ENCODE results near the gene VWDE. TPM values are rescaled to one million over a fixed set of nuclear protein-coding genes. Genes with fewer than 3 reads are reported as not detected.

Gene VWDE
- total and polyA plus RNA-seq, 4 donors = 0.21 to 0.55 TPM; not detected in 2

GRCh38 chr7:12315049-12315448 is 88.6 kb downstream of the VWDE start:
- peaks cover 3% of the 10 kb centered on the region for H3K9me3 ChIP-seq (ENCODE audit: control insufficient read depth, low read length)
- H3K4me3 ChIP-seq (ENCODE audit: low read length in 2 of 2) = no peak overlapping the region
- ATAC-seq (ENCODE audit: low FRiP score) = no peak
- no peak overlapping the region for H3K27ac ChIP-seq (ENCODE audit: low read depth in 1 of 2, low read length in 2 of 2)
- no peaks in the 10 kb centered on the region for H3K36me3 ChIP-seq (ENCODE audit: control insufficient read depth in 1 of 2, insufficient read depth in 2 of 2, low read length in 1 of 2)
- no peak for DNase-seq
- no peaks in the 10 kb centered on the region for H3K27me3 ChIP-seq (ENCODE audit: control insufficient read depth in 1 of 2, insufficient read depth in 2 of 2, low read length in 1 of 2)
- intact Hi-C loops (cut with DNase I) = loop anchor here in 1 of 2 donors (10.0 kb wide), 1 partner anchor 220 kb away; no protein-coding TSS in a partner anchor
- H3K4me1 ChIP-seq (ENCODE audit: control insufficient read depth in 1 of 2, insufficient read depth in 2 of 2, low read length in 2 of 2) = no peaks in the 10 kb centered on the region

- Histone ChIP-seq H3K9me3 (ENCODE audit: control insufficient read depth, low read length) (peaks cover 3% of the 10 kb centered on the region), H3K27me3 (ENCODE audit: control insufficient read depth in 1 of 2, insufficient read depth in 2 of 2, low read length in 1 of 2) (no peaks in the 10 kb centered on the region), H3K4me3 (ENCODE audit: low read length in 2 of 2) (no peak overlapping the region), H3K27ac (ENCODE audit: low read depth in 1 of 2, low read length in 2 of 2) (no peak overlapping the region), H3K4me1 (ENCODE audit: control insufficient read depth in 1 of 2, insufficient read depth in 2 of 2, low read length in 2 of 2) (no peaks in the 10 kb centered on the region), H3K36me3 (ENCODE audit: control insufficient read depth in 1 of 2, insufficient read depth in 2 of 2, low read length in 1 of 2) (no peaks in the 10 kb centered on the region)
- intact Hi-C loops (cut with DNase I) = loop anchor here in 1 of 2 donors (10.0 kb wide), 1 partner anchor 219 kb away; no protein-coding TSS in a partner anchor
- ATAC-seq (ENCODE audit: low FRiP score) (no peak), DNase-seq (no peak)
These were observed 89.5 kb downstream of the VWDE start for GRCh38 chr7:12314199-12314598.

- Histone ChIP-seq H3K4me3 (ENCODE audit: low read length in 2 of 2) (no peak overlapping the region), H3K9me3 (ENCODE audit: control insufficient read depth, low read length) (peaks cover 1% of the 10 kb centered on the region), H3K4me1 (ENCODE audit: control insufficient read depth in 1 of 2, insufficient read depth in 2 of 2, low read length in 2 of 2) (no peaks in the 10 kb centered on the region), H3K27me3 (ENCODE audit: control insufficient read depth in 1 of 2, insufficient read depth in 2 of 2, low read length in 1 of 2) (peaks cover 0 to 1% of the 10 kb centered on the region in 2 donors), H3K27ac (ENCODE audit: low read depth in 1 of 2, low read length in 2 of 2) (no peak overlapping the region), H3K36me3 (ENCODE audit: control insufficient read depth in 1 of 2, insufficient read depth in 2 of 2, low read length in 1 of 2) (no peaks in the 10 kb centered on the region)
- intact Hi-C loops (cut with DNase I) = no loop called here
- DNase-seq (no peak), ATAC-seq (ENCODE audit: low FRiP score) (no peak)
These were observed 98.2 kb downstream of the VWDE start for GRCh38 chr7:12305502-12305901.

- 25 to 26% methylated on average over 4 of the region's 4 CpGs for WGBS, 2 donors
- ATAC-seq (ENCODE audit: low FRiP score) = no peak
- H3K9me3 ChIP-seq (ENCODE audit: control insufficient read depth, low read length) = peaks cover 1% of the 10 kb centered on the region
These were observed 100.2 kb downstream of the VWDE start for GRCh38 chr7:12303495-12303894.

GRCh38 chr7:12303062-12303461 is 100.6 kb downstream of the VWDE start:
- H3K27me3 ChIP-seq (ENCODE audit: control insufficient read depth in 1 of 2, insufficient read depth in 2 of 2, low read length in 1 of 2) = peaks cover 0 to 1% of the 10 kb centered on the region in 2 donors
- peaks cover 1% of the 10 kb centered on the region for H3K9me3 ChIP-seq (ENCODE audit: control insufficient read depth, low read length)
- H3K4me1 ChIP-seq (ENCODE audit: control insufficient read depth in 1 of 2, insufficient read depth in 2 of 2, low read length in 2 of 2) = no peaks in the 10 kb centered on the region
- ATAC-seq (ENCODE audit: low FRiP score) (no peak), DNase-seq (no peak)
- WGBS, 2 donors = 49 to 52% methylated on average over 2 of the region's 2 CpGs
- intact Hi-C loops (cut with DNase I) = no loop called here
- H3K4me3 ChIP-seq (ENCODE audit: low read length in 2 of 2) = no peak overlapping the region
- H3K27ac ChIP-seq (ENCODE audit: low read depth in 1 of 2, low read length in 2 of 2) = no peak overlapping the region
- H3K36me3 ChIP-seq (ENCODE audit: control insufficient read depth in 1 of 2, insufficient read depth in 2 of 2, low read length in 1 of 2) = no peaks in the 10 kb centered on the region

More at GRCh38 chr7:12303495-12303894, 100.2 kb downstream of the VWDE start:
- peaks cover 0 to 1% of the 10 kb centered on the region in 2 donors for H3K27me3 ChIP-seq (ENCODE audit: control insufficient read depth in 1 of 2, insufficient read depth in 2 of 2, low read length in 1 of 2)
- intact Hi-C loops (cut with DNase I) = no loop called here
- no peak for DNase-seq
- H3K4me3 ChIP-seq (ENCODE audit: low read length in 2 of 2) = no peak overlapping the region
- no peaks in the 10 kb centered on the region for H3K36me3 ChIP-seq (ENCODE audit: control insufficient read depth in 1 of 2, insufficient read depth in 2 of 2, low read length in 1 of 2)
- H3K27ac ChIP-seq (ENCODE audit: low read depth in 1 of 2, low read length in 2 of 2) = no peak overlapping the region
- H3K4me1 ChIP-seq (ENCODE audit: control insufficient read depth in 1 of 2, insufficient read depth in 2 of 2, low read length in 2 of 2) = no peaks in the 10 kb centered on the region

GRCh38 chr7:12300415-12300814 is 103.2 kb downstream of the VWDE start:
- no peaks in the 10 kb centered on the region for H3K36me3 ChIP-seq (ENCODE audit: control insufficient read depth in 1 of 2, insufficient read depth in 2 of 2, low read length in 1 of 2)
- 83 to 92% methylated on average over 4 of the region's 4 CpGs for WGBS, 2 donors

GRCh38 chr7:12299367-12299766 is 104.3 kb downstream of the VWDE start:
- H3K27me3 ChIP-seq (ENCODE audit: control insufficient read depth in 1 of 2, insufficient read depth in 2 of 2, low read length in 1 of 2) = peaks cover 0 to 1% of the 10 kb centered on the region in 2 donors
- H3K4me1 ChIP-seq (ENCODE audit: control insufficient read depth in 1 of 2, insufficient read depth in 2 of 2, low read length in 2 of 2) = no peaks in the 10 kb centered on the region
- H3K9me3 ChIP-seq (ENCODE audit: control insufficient read depth, low read length) = peaks cover 4% of the 10 kb centered on the region
- DNase-seq (no peak), ATAC-seq (ENCODE audit: low FRiP score) (no peak)
- WGBS, 2 donors = 76 to 78% methylated on average over 3 of the region's 3 CpGs
- no peak overlapping the region for H3K27ac ChIP-seq (ENCODE audit: low read depth in 1 of 2, low read length in 2 of 2)
- intact Hi-C loops (cut with DNase I) = no loop called here
- no peaks in the 10 kb centered on the region for H3K36me3 ChIP-seq (ENCODE audit: control insufficient read depth in 1 of 2, insufficient read depth in 2 of 2, low read length in 1 of 2)
- no peak overlapping the region for H3K4me3 ChIP-seq (ENCODE audit: low read length in 2 of 2)

More at GRCh38 chr7:12300415-12300814, 103.2 kb downstream of the VWDE start:
- DNase-seq (no peak), ATAC-seq (ENCODE audit: low FRiP score) (no peak)
- intact Hi-C loops (cut with DNase I) = no loop called here
- Histone ChIP-seq H3K9me3 (ENCODE audit: control insufficient read depth, low read length) (peaks cover 4% of the 10 kb centered on the region), H3K4me1 (ENCODE audit: control insufficient read depth in 1 of 2, insufficient read depth in 2 of 2, low read length in 2 of 2) (no peaks in the 10 kb centered on the region), H3K4me3 (ENCODE audit: low read length in 2 of 2) (no peak overlapping the region), H3K27ac (ENCODE audit: low read depth in 1 of 2, low read length in 2 of 2) (no peak overlapping the region), H3K27me3 (ENCODE audit: control insufficient read depth in 1 of 2, insufficient read depth in 2 of 2, low read length in 1 of 2) (peaks cover 0 to 1% of the 10 kb centered on the region in 2 donors)

- Histone ChIP-seq H3K9me3 (ENCODE audit: control insufficient read depth, low read length) (peaks cover 4% of the 10 kb centered on the region), H3K4me3 (ENCODE audit: low read length in 2 of 2) (no peak overlapping the region), H3K36me3 (ENCODE audit: control insufficient read depth in 1 of 2, insufficient read depth in 2 of 2, low read length in 1 of 2) (no peaks in the 10 kb centered on the region), H3K27me3 (ENCODE audit: control insufficient read depth in 1 of 2, insufficient read depth in 2 of 2, low read length in 1 of 2) (peaks cover 0 to 1% of the 10 kb centered on the region in 2 donors), H3K4me1 (ENCODE audit: control insufficient read depth in 1 of 2, insufficient read depth in 2 of 2, low read length in 2 of 2) (no peaks in the 10 kb centered on the region), H3K27ac (ENCODE audit: low read depth in 1 of 2, low read length in 2 of 2) (no peak overlapping the region)
- WGBS, 2 donors = 66 to 74% methylated on average over 3 of the region's 3 CpGs
- intact Hi-C loops (cut with DNase I) = no loop called here
- DNase-seq (no peak), ATAC-seq (ENCODE audit: low FRiP score) (no peak)
These were observed 106.2 kb downstream of the VWDE start for GRCh38 chr7:12297283-12298108.

- Histone ChIP-seq H3K27me3 (ENCODE audit: control insufficient read depth in 1 of 2, insufficient read depth in 2 of 2, low read length in 1 of 2) (peaks cover 0 to 1% of the 10 kb centered on the region in 2 donors), H3K36me3 (ENCODE audit: control insufficient read depth in 1 of 2, insufficient read depth in 2 of 2, low read length in 1 of 2) (no peaks in the 10 kb centered on the region), H3K4me3 (ENCODE audit: low read length in 2 of 2) (no peak overlapping the region), H3K9me3 (ENCODE audit: control insufficient read depth, low read length) (peaks cover 8% of the 10 kb centered on the region), H3K27ac (ENCODE audit: low read depth in 1 of 2, low read length in 2 of 2) (no peak overlapping the region), H3K4me1 (ENCODE audit: control insufficient read depth in 1 of 2, insufficient read depth in 2 of 2, low read length in 2 of 2) (no peaks in the 10 kb centered on the region)
- intact Hi-C loops (cut with DNase I) = no loop called here
- 87 to 90% methylated on average over 7 of the region's 7 CpGs for WGBS, 2 donors
- ATAC-seq (ENCODE audit: low FRiP score) (no peak), DNase-seq (no peak)
These were observed 107.6 kb downstream of the VWDE start for GRCh38 chr7:12296051-12296570.
